Activated B cell treated with CpG ODN at 0.5 μM for 24 hours (primary cell): ENCODE measurements around the gene CTDSP2. TPM values are rescaled to one million over a fixed set of nuclear protein-coding genes. Genes with fewer than 3 reads are reported as not detected.

Source experiments
- ATAC-seq: fragments of 200-7000 bp; cut with Tn5 transposase; one replicate; pipeline ENCODE4 v1.10.0; 2021; ENCODE audit warnings: low read depth, mild to moderate bottlenecking, moderate library complexity
- CTCF ChIA-PET: fragments of 350-600 bp; sonication (Branson Sonifier 250); formaldehyde crosslinking; loops from one replicate; lab custom pipeline; 2021; ENCODE audit warnings: antibody characterized with exemption; lab: Charles Lee
- POLR2A ChIA-PET: fragments of 350-600 bp; sonication (Branson Sonifier 250); formaldehyde crosslinking; loops from one replicate; lab custom pipeline; 2021; ENCODE audit warnings: antibody characterized with exemption; lab: Charles Lee
- DNase-seq: peaks from one replicate; pipeline ENCODE4 v3.0.0; 2022
- H3K27ac Mint-ChIP-seq: one replicate; pipeline ENCODE4 v1.8.0; 2020; ENCODE audit warnings: mixed read lengths
- H3K27me3 Mint-ChIP-seq: one replicate; pipeline ENCODE4 v1.8.0; 2021; ENCODE audit warnings: mixed read lengths
- H3K36me3 Mint-ChIP-seq: one replicate; pipeline ENCODE4 v1.8.0; 2021; ENCODE audit warnings: low read depth, mixed read lengths
- H3K4me1 Mint-ChIP-seq: one replicate; pipeline ENCODE4 v1.8.0; 2021; ENCODE audit warnings: mixed read lengths
- H3K4me3 Mint-ChIP-seq: one replicate; pipeline ENCODE4 v1.8.0; 2020; ENCODE audit warnings: mild to moderate bottlenecking, mixed read lengths
- H3K9me3 Mint-ChIP-seq: one replicate; pipeline ENCODE4 v1.8.0; 2020; ENCODE audit warnings: mixed read lengths
- intact Hi-C: fragments of 100-400 bp; cut with micrococcal nuclease; formaldehyde crosslinking; loops from one replicate; pipeline ENCODE4 v1.15.1; 2024
- total RNA-seq: library from RNA; stranded (reverse); gene quantifications from 2 replicates; pipeline ENCODE4 v1.2.3, GENCODE V29; 2022
- TF ChIP-seq, protein P1 (sequence below): fragments of 200-600 bp; IDR thresholded peaks from one replicate; pipeline ENCODE4 v1.8.0; 2022; ENCODE audit warnings: antibody characterized with exemption, mild to moderate bottlenecking

The CTDSP2 gene
- total RNA-seq, 1 donor from 2014 or later = 81.5 TPM

DNA sequence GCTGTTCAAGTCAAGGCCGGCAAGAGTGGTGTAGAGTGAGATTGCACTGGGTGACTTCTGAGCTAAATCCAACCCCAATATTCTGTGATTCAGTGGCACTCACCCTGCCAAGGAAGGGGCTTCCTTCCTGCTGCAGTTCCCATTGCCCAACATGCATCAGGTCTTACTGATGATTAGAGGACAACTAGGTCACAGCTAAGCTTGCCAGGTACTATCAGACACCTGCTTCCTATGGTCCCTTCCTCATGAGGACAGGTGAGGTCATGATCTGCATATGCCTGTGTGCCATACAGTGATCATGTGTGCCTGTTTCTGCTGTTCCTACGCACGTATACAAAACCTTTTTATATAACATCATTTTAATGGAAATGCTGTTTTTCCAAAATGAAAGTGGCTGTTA, 1.7 kb upstream of the CTDSP2 start:
- intact Hi-C loops = loop anchor here (5.0 kb wide), 1 partner anchor 371 kb away; the partner anchor contains the start of gene ARHGAP9
- Mint-ChIP-seq H3K36me3 (peaks cover 2% of the 10 kb centered on the region), H3K4me1 (peaks cover 39% of the 10 kb centered on the region), H3K27me3 (peaks cover 14% of the 10 kb centered on the region), H3K4me3 (peak overlapping the region; percentile 59), H3K9me3 (no peaks in the 10 kb centered on the region), H3K27ac (peak overlapping the region; percentile 56)
- ChIA-PET CTCF (interaction anchor here (0.9 kb wide), 1 partner anchor 45 kb away, joined by 3 read pairs; no protein-coding TSS in a partner anchor), POLR2A (interaction anchor here (2.6 to 6.7 kb wide), 3 partner anchors 11 to 49 kb away, joined by 11 to 122 read pairs (median 46); no protein-coding TSS in a partner anchor)
- TF ChIP-seq, protein P1, sequence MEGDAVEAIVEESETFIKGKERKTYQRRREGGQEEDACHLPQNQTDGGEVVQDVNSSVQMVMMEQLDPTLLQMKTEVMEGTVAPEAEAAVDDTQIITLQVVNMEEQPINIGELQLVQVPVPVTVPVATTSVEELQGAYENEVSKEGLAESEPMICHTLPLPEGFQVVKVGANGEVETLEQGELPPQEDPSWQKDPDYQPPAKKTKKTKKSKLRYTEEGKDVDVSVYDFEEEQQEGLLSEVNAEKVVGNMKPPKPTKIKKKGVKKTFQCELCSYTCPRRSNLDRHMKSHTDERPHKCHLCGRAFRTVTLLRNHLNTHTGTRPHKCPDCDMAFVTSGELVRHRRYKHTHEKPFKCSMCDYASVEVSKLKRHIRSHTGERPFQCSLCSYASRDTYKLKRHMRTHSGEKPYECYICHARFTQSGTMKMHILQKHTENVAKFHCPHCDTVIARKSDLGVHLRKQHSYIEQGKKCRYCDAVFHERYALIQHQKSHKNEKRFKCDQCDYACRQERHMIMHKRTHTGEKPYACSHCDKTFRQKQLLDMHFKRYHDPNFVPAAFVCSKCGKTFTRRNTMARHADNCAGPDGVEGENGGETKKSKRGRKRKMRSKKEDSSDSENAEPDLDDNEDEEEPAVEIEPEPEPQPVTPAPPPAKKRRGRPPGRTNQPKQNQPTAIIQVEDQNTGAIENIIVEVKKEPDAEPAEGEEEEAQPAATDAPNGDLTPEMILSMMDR = no peak
- ATAC-seq (no peak), DNase-seq (no peak)

DNA sequence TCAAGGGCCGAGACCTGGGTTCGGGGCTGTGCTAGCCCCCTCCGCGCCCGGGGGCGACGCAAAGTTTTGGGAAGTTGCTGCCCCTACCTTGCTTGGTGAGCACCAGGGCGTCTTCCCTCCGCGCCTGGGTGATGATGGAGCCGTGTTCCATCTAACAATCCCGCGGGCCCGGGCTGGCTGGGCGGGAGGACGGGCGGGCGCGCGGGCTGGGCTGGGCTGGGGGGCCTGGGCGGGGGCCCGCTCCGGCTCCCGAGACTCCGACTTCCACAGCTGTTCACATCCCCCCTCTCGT, 298 bp downstream of the CTDSP2 start:
- DNase-seq (no peak), ATAC-seq (peak; percentile 15)
- peaks cover 48% of the 10 kb centered on the region for H3K4me1 Mint-ChIP-seq
- ChIA-PET CTCF (interaction anchor here (1.1 to 1.9 kb wide), 3 partner anchors 50 to 59 kb away, joined by 3 to 10 read pairs (median 7); no protein-coding TSS in a partner anchor), POLR2A (interaction anchor here (0.6 to 6.7 kb wide), 10 partner anchors 9 to 788 kb away, joined by 3 to 122 read pairs (median 8); partner anchors contain the start of genes ATP23, EEF1AKMT3, METTL1 and TSPAN31)
- H3K36me3 Mint-ChIP-seq = peaks cover 6% of the 10 kb centered on the region
- H3K27ac Mint-ChIP-seq = peak overlapping the region; percentile 85
- TF ChIP-seq, protein P1 = no peak
- H3K9me3 Mint-ChIP-seq = no peaks in the 10 kb centered on the region
- peak overlapping the region; percentile 86 for H3K4me3 Mint-ChIP-seq
- intact Hi-C loops = loop anchor here (1.0 to 5.0 kb wide), 3 partner anchors 19 to 369 kb away; partner anchors contain the start of gene ARHGAP9
- peaks cover 3% of the 10 kb centered on the region for H3K27me3 Mint-ChIP-seq

DNA sequence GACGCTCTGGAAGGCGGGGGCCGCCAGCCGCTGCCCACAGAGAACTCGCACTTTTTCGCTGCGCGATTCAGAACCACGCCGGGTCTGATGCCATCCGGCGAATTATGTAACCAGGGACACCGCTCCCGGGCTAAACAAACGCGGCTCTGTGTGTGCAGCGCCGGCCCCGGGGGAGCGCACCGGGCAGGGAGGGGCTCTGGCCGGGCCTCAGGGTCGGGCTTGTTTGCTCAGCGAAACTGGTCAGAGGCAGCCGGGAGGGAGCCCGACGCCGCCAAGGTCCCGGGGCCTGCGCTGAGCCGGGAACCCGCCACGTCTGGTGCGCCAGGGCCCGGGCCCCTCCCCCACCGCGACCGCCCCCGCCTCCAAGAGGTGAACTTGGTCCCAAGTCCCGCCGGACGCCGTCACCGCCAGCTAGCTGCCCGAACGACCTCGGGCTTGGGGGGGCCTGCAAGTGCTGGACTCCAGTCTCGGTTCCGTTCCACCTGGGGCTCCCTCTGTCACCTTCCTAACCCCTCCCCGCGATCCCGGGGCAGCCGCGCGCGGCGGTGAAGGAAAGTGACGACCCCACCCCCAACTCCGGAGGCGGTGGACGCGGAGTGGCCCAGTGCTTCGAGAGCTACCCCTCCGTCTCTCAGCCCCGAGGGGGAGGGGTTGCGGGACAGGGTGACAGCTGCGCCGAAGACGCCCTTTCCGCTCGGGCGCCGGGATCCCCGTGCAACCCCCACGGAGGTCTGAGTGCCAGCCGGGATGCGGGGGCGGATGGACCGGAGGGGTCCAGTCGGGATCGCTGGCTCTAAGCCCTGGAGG, 848 bp downstream of the CTDSP2 start:
- H3K36me3 Mint-ChIP-seq = peaks cover 6% of the 10 kb centered on the region
- ATAC-seq (peak; percentile 43), DNase-seq (peak; percentile 68)
- intact Hi-C loops = loop anchor here (1.0 to 5.0 kb wide), 6 partner anchors 14 to 368 kb away; partner anchors contain the start of genes ARHGAP9, CDK4 and TSFM
- H3K4me1 Mint-ChIP-seq = peaks cover 48% of the 10 kb centered on the region
- TF ChIP-seq, protein P1 = no peak
- no peaks in the 10 kb centered on the region for H3K27me3 Mint-ChIP-seq
- H3K4me3 Mint-ChIP-seq = peak overlapping the region; percentile 86
- peak overlapping the region; percentile 85 for H3K27ac Mint-ChIP-seq
- ChIA-PET POLR2A (interaction anchor here (0.6 to 6.7 kb wide), 10 partner anchors 9 to 788 kb away, joined by 3 to 122 read pairs (median 9); partner anchors contain the start of genes ATP23, EEF1AKMT3 and METTL1), CTCF (interaction anchor here (0.6 to 1.9 kb wide), 7 partner anchors 51 to 89 kb away, joined by 3 to 10 read pairs (median 4); no protein-coding TSS in a partner anchor)
- H3K9me3 Mint-ChIP-seq = no peaks in the 10 kb centered on the region

DNA sequence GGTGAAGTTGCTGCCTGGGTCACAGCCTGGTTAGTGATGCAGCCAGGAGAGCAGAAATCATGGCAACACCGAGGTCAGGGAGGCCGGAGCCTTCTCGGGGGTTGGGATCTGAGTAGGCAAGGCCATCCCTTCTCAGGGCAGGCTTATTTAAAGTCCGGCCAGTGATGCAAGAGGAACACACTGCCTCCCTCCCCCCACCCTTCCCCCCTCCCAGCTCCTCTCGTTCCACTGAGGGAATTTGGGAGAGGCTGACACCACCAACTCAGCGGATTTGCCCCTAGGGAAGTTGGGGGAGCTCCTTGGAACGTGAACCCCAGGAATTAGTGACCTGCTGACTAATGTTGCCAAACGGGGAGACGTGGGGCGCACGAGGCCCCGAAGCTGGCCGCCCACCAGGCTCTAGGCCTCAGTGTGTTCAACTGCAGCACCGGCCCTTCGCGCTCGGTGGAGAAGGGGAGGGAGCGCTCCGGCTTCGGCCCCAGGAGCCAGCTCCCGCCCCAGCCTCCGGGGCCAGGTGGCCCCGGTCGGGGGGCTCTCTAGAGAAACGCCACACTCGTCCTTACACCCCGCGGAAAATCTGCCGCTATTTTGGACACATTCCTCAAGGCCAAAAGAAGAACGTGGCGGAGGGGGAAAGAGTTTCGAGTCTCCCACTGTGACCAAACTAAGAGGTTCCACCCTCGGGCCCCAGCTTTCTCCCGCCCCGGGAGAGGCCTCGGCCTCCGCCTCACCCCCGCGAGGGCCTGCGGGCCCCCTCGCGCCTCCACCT, 1.6 kb downstream of the CTDSP2 start:
- intact Hi-C loops = loop anchor here (1.0 to 5.0 kb wide), 4 partner anchors 14 to 368 kb away; partner anchors contain the start of genes ARHGAP9, CDK4 and TSFM
- CTCF ChIA-PET = interaction anchor here (0.6 to 1.9 kb wide), 6 partner anchors 52 to 88 kb away, joined by 3 to 10 read pairs (median 4); no protein-coding TSS in a partner anchor
- Mint-ChIP-seq H3K4me1 (peaks cover 54% of the 10 kb centered on the region), H3K27me3 (no peaks in the 10 kb centered on the region), H3K4me3 (peak overlapping the region; percentile 86), H3K9me3 (no peaks in the 10 kb centered on the region), H3K27ac (peak overlapping the region; percentile 81), H3K36me3 (peaks cover 6% of the 10 kb centered on the region)
- POLR2A ChIA-PET = interaction anchor here (0.7 to 6.7 kb wide), 9 partner anchors 8 to 96 kb away, joined by 3 to 122 read pairs (median 7); partner anchors contain the start of genes ATP23, EEF1AKMT3, METTL1 and TSFM
- ATAC-seq (peak; percentile 22), DNase-seq (no peak)
- TF ChIP-seq, protein P1 = no peak
